ENCODE data around the gene KHSRP.
"Not testable (repeated sequence)": the region's sequence is repeated elsewhere in the genome, so short reads cannot be mapped to it uniquely, and the experiment has no call there.

Gene KHSRP

DNA sequence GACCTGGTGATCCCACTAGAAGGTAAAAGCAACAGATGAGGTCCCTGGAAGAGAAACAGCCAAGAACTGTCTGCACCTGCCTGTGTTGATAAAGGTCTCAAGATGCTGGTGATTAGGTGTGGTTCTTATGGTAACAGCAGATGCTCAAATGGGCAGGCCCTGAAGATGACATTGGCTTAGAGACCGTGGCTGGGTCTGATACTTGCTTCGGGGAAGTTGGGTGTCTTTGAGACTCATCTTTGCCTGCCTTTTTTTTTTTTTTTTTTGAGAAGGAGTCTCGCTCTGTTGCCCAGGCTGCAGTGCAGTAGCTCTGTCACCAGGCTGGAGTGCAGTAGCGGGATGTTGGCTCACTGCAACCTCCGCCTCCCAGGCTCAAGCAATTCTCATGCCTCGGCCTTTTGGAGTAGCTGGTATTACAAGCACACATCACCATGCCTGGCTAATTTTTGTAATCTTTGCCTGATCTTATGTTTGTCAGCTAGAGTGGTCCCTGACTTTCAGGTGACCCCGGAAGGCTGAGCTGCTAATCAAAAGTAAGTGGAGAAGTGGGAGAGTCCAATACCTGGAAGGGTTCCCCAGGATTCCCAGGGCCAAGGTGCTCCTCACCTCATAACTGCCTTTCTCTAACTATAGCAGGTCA is 27.1 kb upstream of the KHSRP start:
- DNase-seq: no peak

DNA sequence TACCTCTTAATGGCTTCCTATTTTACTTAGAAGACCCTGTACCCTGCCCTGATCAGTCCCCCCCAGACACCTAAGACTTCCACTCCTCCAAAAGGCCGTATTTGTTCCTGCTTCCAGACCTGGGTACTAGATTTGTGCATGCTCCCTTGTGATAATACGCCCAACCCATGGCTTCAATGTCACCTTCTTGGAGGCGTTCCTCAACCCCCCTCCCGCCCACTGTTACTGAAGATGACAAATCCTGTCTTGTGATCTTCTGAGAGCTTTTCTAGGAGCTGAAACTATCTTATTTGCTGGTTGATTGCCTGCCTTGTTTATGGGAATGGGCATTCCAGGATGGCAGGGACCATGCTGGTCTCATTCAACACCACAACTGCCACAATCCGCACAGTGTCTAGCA is 25.6 kb upstream of the KHSRP start:
- DNase-seq: no peak

DNA sequence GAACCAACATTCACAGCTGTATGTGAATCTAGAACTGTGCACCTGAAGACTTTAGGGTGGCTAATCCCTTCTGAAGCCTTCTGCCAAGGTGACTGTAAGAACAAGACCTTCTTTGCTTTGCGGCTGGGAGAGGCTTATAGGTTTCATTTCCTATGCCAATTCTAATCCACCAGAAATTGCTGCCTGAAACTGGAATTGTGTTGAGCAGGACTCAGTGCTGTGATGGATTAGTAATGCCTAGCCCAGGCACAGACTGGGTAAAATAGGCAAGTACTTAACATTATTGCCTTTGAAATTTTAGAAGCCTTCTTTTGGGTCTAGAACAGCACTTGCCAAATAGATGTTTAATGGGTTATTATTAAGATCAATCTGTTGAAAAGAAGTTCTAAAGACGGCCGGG is 23.4 kb upstream of the KHSRP start:
- DNase-seq: no peak

DNA sequence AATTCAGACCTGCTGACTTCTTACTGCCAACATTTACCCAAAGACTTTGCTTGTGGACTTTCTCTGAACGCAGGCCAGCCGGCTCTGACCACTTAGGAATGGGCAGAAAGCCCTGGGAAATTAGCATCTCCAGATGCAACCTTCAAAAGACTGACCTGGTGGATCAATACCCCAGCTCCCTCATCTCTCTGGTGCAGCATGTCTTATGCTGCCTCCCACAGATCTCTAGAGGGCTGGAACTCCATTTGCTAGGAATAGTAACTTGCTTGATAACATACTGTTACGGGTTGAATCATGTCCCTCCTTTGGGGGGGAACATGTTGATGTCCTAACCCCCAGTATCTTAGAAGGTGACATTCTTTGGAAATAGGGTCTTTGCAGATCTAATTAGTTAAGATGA is 21.8 kb upstream of the KHSRP start:
- DNase-seq: no peak

DNA sequence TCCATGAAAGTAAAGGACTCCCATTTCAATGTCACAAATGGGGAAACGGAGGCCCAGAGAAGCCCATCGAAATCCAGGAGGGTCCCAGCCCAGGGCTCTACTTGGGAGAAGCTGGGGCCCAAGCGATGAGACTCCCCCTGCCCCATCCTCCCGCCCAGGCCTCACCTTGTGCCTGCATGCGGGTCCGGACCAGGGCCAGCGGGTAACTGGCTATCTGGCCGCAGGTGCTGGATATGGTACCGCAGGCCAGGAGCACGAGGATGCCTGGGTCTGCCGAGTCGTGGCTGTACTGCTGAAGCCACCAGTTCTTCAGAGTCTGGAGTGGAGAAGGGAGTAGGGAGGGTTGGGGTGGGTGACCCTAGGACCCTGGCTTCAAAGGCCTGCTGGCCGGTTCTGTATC is 19.4 kb upstream of the KHSRP start:
- DNase-seq: no peak

DNA sequence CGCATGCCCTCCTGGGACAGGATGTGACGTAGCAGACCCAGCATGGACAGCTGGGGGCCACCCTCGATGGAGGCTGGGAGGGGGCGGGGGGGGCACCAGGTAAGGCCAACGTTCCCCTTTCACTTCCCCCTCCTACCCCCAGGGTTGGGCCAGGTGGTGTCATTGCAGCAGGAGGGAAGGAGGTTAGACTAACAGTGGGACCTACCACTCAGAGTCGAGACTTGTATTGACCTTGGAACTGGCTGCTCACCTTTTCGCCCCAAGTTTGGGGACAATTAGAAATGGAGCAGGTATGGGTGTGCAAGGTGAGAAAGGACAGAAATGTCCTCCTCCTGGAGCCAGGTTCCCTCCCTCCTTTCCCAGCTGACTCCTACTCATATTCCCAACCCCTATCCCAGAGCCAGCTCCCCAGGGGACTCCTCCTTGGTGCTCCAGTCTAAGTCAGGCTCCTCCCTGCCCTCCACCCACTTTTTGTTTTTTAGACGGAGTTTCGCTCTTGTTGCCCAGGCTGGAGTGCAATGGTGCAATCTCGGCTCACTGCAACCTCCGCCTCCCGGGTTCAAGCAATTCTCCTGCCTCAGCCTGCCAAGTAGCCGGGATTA is 17.6 kb upstream of the KHSRP start:
- DNase-seq: no peak

DNA sequence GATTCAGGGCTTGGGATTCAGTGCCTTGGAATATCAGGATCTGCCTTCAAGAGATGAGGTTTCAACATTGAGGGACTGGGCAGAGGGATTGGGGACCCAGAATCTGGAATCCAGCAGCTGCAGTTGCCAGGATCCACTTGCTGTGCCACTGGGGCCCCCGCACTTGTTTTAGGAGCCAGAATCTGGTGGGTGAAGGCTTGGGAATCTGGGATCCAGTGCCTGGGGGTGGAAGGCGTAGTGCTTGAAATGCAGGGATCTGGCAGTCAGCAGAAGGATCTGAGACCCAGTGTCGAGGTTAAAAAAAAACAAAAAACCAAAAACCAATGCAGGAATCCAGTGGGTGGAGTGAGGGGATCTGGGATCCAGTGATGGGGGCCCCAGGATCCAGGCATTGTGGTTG is 16.3 kb upstream of the KHSRP start:
- DNase-seq: no peak

GRCh38 chr19:6439743-6440142 is 15.1 kb upstream of the KHSRP start:
- DNase-seq: no peak

DNA sequence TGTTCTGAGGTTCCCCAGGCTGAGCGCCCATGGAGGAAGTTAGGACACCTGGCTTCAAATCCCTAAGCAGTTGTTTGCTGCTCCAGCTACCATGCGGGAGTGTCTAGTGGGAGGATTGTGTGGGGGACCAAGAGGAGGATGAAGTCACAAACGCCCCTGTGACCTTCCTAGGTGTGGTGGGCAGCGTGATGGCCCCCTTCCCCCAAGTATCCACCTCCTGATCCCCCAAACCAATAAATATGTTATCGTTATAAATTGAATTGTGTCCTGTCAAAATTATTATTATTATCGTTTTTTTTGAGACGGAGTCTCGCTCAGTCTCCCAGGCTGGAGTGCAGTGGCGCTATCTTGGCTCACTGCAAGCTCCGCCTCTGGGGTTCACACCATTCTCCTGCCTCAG is 9.1 kb upstream of the KHSRP start, which contains the start of gene SLC25A41:
Gene SLC25A41, minus strand, starts transcription at position 101 of the 400 bp plus-strand sequence. Its CDS starts 70 bp downstream, at position 31.
- no peak for DNase-seq

DNA sequence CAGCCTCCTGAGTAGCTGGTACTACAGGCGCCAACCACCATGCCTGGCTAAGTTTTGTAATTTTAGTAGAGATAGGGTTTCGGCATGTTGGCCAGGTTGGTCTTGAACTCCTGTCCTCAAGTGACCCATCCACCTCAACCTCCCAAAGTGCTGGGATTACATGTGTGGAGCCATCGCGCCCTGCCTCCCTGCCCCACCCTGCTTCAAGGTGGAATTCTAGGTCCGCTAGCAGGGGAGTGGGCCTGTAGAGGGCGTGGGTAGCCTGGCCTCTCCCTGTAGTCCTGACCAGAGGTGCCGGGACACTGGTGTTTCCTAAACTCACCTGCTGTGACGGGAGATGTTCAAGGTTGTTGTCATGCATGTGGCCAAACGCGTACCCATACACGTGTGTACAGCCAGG is 8.6 kb upstream of the KHSRP start:
- no peak for DNase-seq

GRCh38 chr19:6431891-6432290 is 7.3 kb upstream of the KHSRP start:
- no peak for DNase-seq

- DNase-seq: no peak
Measured at GRCh38 chr19:6429419-6430221, 5.0 kb upstream of the KHSRP start.

- not testable (repeated sequence) for DNase-seq
Measured at GRCh38 chr19:6428692-6429418, 4.2 kb upstream of the KHSRP start.

- DNase-seq: no peak
Measured at GRCh38 chr19:6427131-6427530, 2.5 kb upstream of the KHSRP start.

DNA sequence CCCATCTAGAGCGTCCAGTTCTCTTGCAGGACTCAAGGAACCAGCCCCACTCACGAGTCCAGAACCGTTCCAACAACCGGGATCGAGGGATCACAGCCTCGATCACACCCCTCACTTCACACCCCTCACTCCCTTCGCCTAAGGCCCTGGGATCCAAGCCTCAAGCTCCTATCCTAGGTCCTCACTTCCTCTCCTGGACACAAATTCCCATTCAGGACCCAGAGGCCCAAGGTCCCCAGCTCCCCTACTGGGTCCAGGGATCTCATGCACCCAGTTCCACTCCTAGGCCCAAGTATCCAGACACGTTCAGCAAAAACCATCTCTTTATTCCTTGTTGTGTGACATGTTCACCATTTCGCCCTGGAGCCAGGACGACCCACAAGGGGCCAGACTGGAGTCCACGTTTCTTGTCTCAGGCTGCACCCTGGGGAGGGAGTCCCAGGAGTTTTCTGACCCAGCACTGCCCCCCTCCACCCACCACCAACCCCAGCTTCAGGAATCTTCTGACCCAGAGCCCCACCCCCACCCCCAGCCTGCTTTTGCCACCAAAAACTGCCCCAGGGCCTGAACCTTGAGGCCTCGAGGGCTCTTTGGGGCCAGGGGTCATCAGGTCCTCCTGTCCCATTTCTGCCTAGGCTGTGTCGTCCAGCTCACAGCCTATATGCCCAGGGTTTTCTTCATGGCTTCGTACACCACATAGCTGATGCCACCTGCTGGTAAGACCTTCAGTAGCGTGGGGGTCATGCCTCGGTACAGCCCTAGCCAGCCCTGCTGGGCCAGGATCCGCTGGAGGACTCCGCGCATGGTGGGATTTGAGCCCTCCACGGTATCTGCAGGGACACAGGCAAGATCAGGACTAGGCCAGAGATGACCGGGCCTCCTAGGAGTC is 1.4 kb upstream of the KHSRP start:
- DNase-seq: no peak

- DNase-seq: peak; percentile 94 to 98 (median 95)
Measured at GRCh38 chr19:6424939-6425731, 524 bp upstream of the KHSRP start.

DNA sequence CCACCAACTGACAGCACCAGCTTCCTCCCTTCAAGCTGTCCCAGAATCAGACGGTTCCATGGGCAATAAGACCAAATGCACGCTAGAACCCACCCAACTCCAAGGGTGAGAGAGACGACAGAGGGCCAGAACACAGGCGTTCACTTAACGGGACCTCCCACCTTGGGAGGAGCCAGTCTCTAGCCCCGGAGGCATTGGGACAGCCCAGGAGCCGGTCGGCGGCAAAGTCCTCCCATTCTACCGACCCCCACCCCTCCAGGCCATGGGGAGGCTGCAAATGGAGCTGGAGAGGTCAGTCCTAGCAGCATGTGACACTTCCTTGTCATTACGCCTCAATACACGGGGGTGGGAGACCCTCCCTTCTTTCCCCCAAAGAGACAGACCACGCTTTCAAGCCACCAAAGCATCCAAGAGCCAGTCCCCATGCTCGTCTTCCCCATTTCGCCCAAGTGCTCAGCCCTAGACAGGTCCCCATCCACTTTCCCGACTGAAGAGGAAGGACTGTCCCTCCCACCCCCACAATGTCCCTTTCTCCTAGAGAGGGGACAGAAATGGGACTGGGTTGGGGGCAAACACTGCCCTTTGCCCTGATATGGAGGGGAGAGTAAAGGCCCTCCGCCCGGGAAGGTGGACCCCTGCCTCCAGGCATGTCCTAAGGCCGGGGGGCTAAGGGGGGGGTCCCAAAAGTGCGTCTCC is 964 bp downstream of the KHSRP start:
- DNase-seq: no peak

GRCh38 chr19:6421075-6422014 is 3.3 kb downstream of the KHSRP start:
- DNase-seq: no peak

DNA sequence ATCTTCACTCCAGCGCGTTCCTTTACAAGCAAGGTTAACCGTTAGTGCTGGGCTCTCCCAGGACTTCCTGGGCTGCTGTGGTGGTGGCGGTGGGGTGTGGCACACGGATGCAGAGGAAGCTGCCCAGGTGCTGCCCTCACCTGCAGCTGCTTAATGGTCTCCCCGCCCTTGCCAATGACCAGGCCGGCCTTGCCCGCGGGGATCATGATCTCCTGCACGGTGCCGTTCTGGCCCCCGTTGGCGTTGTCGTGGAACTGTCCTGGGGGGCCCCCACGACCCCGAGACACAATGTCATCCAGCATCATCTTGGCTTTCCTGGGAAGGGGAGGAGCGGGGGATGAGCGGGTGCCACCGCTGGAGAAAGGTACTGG is 6.1 kb downstream of the KHSRP start:
- DNase-seq: no peak

All from activated naive CD4-positive, alpha-beta T cell (primary cell).